ENCODE data around the gene DFFA.

DNA sequence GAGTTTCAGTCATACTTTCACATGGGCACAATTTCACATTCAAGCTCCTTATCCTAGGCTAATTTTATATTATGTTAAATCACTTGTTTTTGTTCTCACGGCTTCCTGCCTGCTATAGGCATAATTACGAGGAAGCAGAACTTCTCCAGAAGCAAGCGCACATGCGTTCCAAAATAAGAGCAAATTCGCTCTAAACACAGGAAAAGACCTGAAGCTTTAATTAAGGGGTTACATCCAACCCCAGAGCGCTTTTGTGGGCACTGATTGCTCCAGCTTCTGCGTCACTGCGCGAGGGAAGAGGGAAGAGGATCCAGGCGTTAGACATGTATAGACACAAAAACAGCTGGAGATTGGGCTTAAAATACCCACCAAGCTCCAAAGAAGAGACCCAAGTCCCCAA, 22.6 kb downstream of the DFFA start, which contains the start of gene CORT:
- TF ChIP-seq, protein P1, sequence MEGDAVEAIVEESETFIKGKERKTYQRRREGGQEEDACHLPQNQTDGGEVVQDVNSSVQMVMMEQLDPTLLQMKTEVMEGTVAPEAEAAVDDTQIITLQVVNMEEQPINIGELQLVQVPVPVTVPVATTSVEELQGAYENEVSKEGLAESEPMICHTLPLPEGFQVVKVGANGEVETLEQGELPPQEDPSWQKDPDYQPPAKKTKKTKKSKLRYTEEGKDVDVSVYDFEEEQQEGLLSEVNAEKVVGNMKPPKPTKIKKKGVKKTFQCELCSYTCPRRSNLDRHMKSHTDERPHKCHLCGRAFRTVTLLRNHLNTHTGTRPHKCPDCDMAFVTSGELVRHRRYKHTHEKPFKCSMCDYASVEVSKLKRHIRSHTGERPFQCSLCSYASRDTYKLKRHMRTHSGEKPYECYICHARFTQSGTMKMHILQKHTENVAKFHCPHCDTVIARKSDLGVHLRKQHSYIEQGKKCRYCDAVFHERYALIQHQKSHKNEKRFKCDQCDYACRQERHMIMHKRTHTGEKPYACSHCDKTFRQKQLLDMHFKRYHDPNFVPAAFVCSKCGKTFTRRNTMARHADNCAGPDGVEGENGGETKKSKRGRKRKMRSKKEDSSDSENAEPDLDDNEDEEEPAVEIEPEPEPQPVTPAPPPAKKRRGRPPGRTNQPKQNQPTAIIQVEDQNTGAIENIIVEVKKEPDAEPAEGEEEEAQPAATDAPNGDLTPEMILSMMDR (IDR thresholded peaks at IDR 0.05; ENCODE audit: extremely low read depth in 1 of 2, insufficient read depth in 1 of 2, low read depth in 1 of 2, low read length in 2 of 2) = no peak
- no peak for TF ChIP-seq JUN (IDR thresholded peaks at IDR 0.05; ENCODE audit: borderline replicate concordance, insufficient read depth, insufficient read length, low read depth)
- TF ChIP-seq, protein P2, sequence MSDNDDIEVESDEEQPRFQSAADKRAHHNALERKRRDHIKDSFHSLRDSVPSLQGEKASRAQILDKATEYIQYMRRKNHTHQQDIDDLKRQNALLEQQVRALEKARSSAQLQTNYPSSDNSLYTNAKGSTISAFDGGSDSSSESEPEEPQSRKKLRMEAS (IDR thresholded peaks at IDR 0.05; ENCODE audit: insufficient read depth, insufficient read length) = no peak
- TF ChIP-seq FOS (IDR thresholded peaks at IDR 0.05; ENCODE audit: borderline replicate concordance, insufficient read depth, low read length) = no peak
- TF ChIP-seq POLR2AphosphoS5 (IDR thresholded peaks at IDR 0.05; ENCODE audit: insufficient read depth, low read depth, low read length) = no peak
- no peak for TF ChIP-seq POLR2A (IDR thresholded peaks at IDR 0.05; ENCODE audit: low read depth, low read length)
